ENCODE data around the gene PACRG. TPM values are rescaled to one million over a fixed set of nuclear protein-coding genes. Genes with fewer than 3 reads are reported as not detected.

Gene PACRG
- total RNA-seq, 2 experiments from 2014 or later, result 0.66 to 0.81 TPM

DNA sequence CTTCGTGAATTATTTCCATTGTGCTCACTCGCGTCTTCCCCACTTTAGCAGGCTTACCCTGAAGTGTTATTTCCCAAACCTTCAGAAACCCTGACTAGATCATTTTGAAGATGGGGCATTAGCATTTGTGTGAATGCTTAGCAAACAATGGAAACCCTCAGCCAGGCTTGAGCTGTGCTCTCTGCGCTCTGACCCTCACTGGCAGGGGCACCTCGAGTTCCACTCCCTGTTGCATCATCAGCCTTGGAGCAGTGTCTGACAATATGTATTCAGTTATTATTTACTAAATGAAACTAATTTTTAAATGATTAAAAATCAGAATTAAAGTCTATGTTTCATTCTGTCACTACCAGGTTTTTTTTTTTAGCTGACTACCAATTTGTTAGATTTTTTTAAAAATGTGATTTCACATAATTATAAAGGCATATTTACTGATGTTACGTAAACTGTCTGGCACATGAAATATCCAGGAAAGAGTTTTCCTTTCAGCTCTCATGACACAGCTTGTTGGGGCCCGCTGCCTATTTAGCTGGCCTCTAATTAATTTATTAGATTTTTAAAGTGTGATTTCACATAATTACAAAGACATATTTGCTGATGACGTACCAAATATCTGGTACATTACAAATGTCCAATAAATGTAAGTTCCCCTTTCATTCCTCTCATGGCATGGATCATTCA is 155.2 kb downstream of the PACRG start:
- DNase-seq (no peak), ATAC-seq (ENCODE audit: poor library complexity) (no peak)
- TF ChIP-seq, protein P1, sequence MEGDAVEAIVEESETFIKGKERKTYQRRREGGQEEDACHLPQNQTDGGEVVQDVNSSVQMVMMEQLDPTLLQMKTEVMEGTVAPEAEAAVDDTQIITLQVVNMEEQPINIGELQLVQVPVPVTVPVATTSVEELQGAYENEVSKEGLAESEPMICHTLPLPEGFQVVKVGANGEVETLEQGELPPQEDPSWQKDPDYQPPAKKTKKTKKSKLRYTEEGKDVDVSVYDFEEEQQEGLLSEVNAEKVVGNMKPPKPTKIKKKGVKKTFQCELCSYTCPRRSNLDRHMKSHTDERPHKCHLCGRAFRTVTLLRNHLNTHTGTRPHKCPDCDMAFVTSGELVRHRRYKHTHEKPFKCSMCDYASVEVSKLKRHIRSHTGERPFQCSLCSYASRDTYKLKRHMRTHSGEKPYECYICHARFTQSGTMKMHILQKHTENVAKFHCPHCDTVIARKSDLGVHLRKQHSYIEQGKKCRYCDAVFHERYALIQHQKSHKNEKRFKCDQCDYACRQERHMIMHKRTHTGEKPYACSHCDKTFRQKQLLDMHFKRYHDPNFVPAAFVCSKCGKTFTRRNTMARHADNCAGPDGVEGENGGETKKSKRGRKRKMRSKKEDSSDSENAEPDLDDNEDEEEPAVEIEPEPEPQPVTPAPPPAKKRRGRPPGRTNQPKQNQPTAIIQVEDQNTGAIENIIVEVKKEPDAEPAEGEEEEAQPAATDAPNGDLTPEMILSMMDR (IDR thresholded peaks at IDR 0.05), result no peak
- Histone ChIP-seq H3K27me3 (ENCODE audit: control insufficient read depth in 1 of 2, insufficient read depth in 2 of 2, low read length in 2 of 2) (no peaks in the 10 kb centered on the region), H3K36me3 (ENCODE audit: insufficient read depth, low read length) (no peaks in the 10 kb centered on the region), H3K9me3 (ENCODE audit: control insufficient read depth in 1 of 2, insufficient read depth in 1 of 2, low read length in 2 of 2) (peaks cover 0 to under 1% of the 10 kb centered on the region in 2 experiments), H3K4me1 (ENCODE audit: insufficient read depth, low read length) (no peaks in the 10 kb centered on the region), H3K4me3 (ENCODE audit: low read length) (no peak overlapping the region), H3K27ac (ENCODE audit: low read depth in 1 of 2, low read length in 2 of 2) (no peak overlapping the region)
- Mint-ChIP-seq H3K4me1 (ENCODE audit: low read depth) (no peaks in the 10 kb centered on the region), H3K4me3 (no peak overlapping the region), H3K9me3 (peaks cover 2% of the 10 kb centered on the region), H3K27me3 (no peaks in the 10 kb centered on the region), H3K36me3 (ENCODE audit: low read depth) (no peaks in the 10 kb centered on the region), H3K27ac (no peak overlapping the region)
- POLR2A ChIA-PET, result no interaction called here
- CTCF ChIA-PET, result no interaction called here
- intact Hi-C loops (cut with DNase I, micrococcal nuclease), result no loop called here

DNA sequence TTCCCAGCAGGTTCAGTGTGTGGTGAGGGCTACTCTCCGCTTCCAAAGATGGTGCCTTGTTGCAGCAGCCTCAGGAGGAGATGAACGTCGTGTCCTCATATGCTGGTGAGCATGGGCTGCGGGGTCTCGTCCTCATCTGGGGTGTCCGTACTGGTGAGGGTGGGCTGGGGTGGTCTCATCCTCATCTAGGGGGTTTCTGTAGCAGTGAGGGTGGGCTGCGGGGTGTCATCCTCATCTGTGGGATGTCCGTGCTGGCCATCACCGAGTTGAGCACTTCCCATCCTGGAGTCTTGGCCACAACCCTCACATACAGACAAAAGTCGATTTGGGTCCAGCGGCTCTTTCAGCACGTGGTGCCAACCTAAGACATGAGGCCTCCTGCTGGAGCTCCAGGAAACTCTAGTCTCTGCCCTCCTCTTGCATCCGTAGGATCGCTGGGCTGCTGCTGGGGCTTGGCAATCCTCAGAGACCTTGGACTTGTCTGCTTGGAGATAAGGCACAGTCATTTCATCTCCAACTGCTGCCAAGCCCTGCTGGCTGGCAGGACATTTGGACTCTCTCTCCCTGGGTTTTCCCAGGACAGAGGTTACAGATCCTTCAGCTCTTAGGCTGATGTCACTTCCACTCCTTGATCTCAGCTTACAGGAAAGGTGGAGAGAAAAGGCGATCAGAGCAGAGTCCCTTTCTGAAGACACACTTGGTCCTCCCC is 160.4 kb downstream of the PACRG start:
- Histone ChIP-seq H3K27me3 (ENCODE audit: control insufficient read depth in 1 of 2, insufficient read depth in 2 of 2, low read length in 2 of 2) (no peaks in the 10 kb centered on the region), H3K27ac (ENCODE audit: low read depth in 1 of 2, low read length in 2 of 2) (no peak overlapping the region), H3K4me1 (ENCODE audit: insufficient read depth, low read length) (no peaks in the 10 kb centered on the region), H3K4me3 (ENCODE audit: low read length) (no peak overlapping the region), H3K9me3 (ENCODE audit: control insufficient read depth in 1 of 2, insufficient read depth in 1 of 2, low read length in 2 of 2) (peaks cover 0 to 14% of the 10 kb centered on the region in 2 experiments), H3K36me3 (ENCODE audit: insufficient read depth, low read length) (no peaks in the 10 kb centered on the region)
- Mint-ChIP-seq H3K4me3 (no peak overlapping the region), H3K4me1 (ENCODE audit: low read depth) (no peaks in the 10 kb centered on the region), H3K27ac (no peak overlapping the region), H3K27me3 (no peaks in the 10 kb centered on the region), H3K36me3 (ENCODE audit: low read depth) (no peaks in the 10 kb centered on the region), H3K9me3 (no peaks in the 10 kb centered on the region)
- ChIA-PET POLR2A (no interaction called here), CTCF (no interaction called here)
- no peak for ATAC-seq (ENCODE audit: poor library complexity)
- no peak for DNase-seq
- intact Hi-C loops (cut with DNase I, micrococcal nuclease), result no loop called here
- TF ChIP-seq, protein P1 (IDR thresholded peaks at IDR 0.05), result no peak

DNA sequence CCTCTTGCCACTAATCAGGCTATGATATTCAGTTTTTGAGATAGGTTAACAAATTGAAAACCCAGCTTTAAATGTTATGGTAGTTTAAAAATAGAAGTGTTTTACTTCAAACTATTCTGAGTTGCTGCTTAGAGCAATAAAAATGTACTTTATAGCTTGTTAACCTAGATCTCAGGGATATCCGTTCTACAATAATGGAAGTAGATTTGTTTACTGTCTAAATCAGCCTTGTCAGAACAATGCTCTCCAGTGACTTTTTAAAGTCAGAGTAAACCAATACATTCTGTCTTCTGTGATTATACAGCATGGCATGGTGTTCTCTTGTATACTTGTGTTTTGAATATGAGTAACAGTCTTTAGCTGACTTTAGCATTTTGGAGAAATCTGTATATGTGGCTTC is 161.5 kb downstream of the PACRG start:
- H3K36me3 Mint-ChIP-seq (ENCODE audit: low read depth), result no peaks in the 10 kb centered on the region
- H3K9me3 Mint-ChIP-seq, result peaks cover 2% of the 10 kb centered on the region
- no peak overlapping the region for H3K4me3 Mint-ChIP-seq
- no peak overlapping the region for H3K4me3 ChIP-seq (ENCODE audit: low read length)
- TF ChIP-seq, protein P1 (IDR thresholded peaks at IDR 0.05), result no peak
- ATAC-seq (ENCODE audit: poor library complexity), result no peak
- H3K36me3 ChIP-seq (ENCODE audit: insufficient read depth, low read length), result no peaks in the 10 kb centered on the region
- H3K27ac ChIP-seq (ENCODE audit: low read depth in 1 of 2, low read length in 2 of 2), result no peak overlapping the region
- H3K27ac Mint-ChIP-seq, result no peak overlapping the region
- ChIA-PET CTCF (interaction anchor here (0.6 kb wide), 1 partner anchor 786 kb away, joined by 3 read pairs; no protein-coding TSS in a partner anchor), POLR2A (no interaction called here)
- intact Hi-C loops (cut with DNase I, micrococcal nuclease), result no loop called here
- DNase-seq, result no peak
- no peaks in the 10 kb centered on the region for H3K4me1 Mint-ChIP-seq (ENCODE audit: low read depth)
- H3K27me3 ChIP-seq (ENCODE audit: control insufficient read depth in 1 of 2, insufficient read depth in 2 of 2, low read length in 2 of 2), result no peaks in the 10 kb centered on the region
- no peaks in the 10 kb centered on the region for H3K4me1 ChIP-seq (ENCODE audit: insufficient read depth, low read length)
- peaks cover 0 to 21% of the 10 kb centered on the region in 2 experiments for H3K9me3 ChIP-seq (ENCODE audit: control insufficient read depth in 1 of 2, insufficient read depth in 1 of 2, low read length in 2 of 2)
- no peaks in the 10 kb centered on the region for H3K27me3 Mint-ChIP-seq
